Measurements from ENCODE around the gene SGO2.

SGO2 gene

DNA sequence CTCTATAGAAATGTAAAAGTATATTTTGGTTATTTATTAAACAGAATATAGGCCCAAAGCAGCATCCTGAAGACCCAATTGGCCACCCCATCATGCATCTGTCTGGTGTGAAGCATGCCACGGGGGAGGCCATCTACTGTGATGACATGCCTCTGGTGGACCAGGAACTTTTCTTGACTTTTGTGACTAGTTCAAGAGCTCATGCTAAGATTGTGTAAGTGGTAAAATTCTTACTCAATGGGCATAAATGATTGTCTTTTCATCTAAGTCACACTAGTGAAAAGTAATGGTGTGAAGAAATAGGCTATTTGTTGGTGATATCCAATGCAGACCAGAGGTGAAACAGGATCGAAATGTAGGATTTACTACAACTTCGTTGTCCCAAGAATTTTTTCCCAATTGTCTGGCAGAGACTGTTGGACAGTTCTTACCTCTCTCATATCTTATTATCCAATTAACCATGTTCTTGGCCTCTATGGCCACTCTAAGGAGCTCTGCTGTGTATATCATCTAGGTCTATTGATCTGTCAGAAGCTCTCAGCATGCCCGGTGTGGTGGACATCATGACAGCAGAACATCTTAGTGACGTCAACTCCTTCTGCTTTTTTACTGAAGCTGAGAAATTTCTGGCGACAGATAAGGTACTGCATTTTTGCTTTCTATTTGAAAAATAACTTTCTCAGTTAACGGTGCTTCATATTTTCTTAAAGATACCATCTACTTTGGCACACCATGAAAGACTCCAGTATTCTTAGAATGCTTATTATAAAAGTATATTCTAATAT, 94.8 kb downstream of the SGO2 start:
- Histone ChIP-seq H3K4me1 (ENCODE audit: control insufficient read depth in 2 of 2, insufficient read depth in 1 of 2, low read depth in 1 of 2, low read length in 2 of 2) (peaks cover 0 to 2% of the 10 kb centered on the region in 2 donors), H3K18ac (ENCODE audit: low read length) (no peak overlapping the region), H2BK120ac (ENCODE audit: low read depth, low read length) (no peak overlapping the region), H3K79me1 (ENCODE audit: low read depth, low read length) (no peaks in the 10 kb centered on the region), H3K9me3 (replicated peaks in 1 of 2; ENCODE audit: control insufficient read depth in 2 of 2, insufficient read depth in 1 of 2, low read depth in 1 of 2, low read length in 2 of 2) (no peaks in the 10 kb centered on the region), H3K14ac (ENCODE audit: low read length) (no peak overlapping the region), H3K27me3 (ENCODE audit: control insufficient read depth in 3 of 3, insufficient read depth in 3 of 3, low read depth in 1 of 3, low read length in 3 of 3) (no peaks in the 10 kb centered on the region), H2BK12ac (ENCODE audit: low read length) (no peak overlapping the region), H4K8ac (ENCODE audit: low read depth, low read length) (no peak overlapping the region), H3K4me2 (ENCODE audit: insufficient read depth, low read length, poor library complexity, severe bottlenecking) (no peak overlapping the region), H3K4me3 (ENCODE audit: low read length in 2 of 2) (no peak overlapping the region), H3K27ac (replicated peaks; ENCODE audit: low read length) (no peak overlapping the region), H2AFZ (ENCODE audit: low read length) (no peak overlapping the region), H3K23ac (ENCODE audit: low read depth, low read length, poor library complexity) (no peak overlapping the region), H4K91ac (ENCODE audit: low read depth, low read length, poor library complexity) (no peak overlapping the region), H3K9ac (ENCODE audit: low read depth, low read length, poor library complexity) (no peak overlapping the region), H2BK5ac (ENCODE audit: low read length) (no peak overlapping the region), H3K36me3 (replicated peaks in 1 of 2; ENCODE audit: control insufficient read depth in 2 of 2, insufficient read depth in 2 of 2, low read length in 2 of 2) (no peaks in the 10 kb centered on the region), H3K4ac (ENCODE audit: low read length) (no peak overlapping the region), H2AK5ac (ENCODE audit: low read depth, low read length) (no peak overlapping the region), H2BK15ac (ENCODE audit: low read length) (no peak overlapping the region)
- no peak for DNase-seq (ENCODE audit: low spot score)
- no CpG with 5 or more reads among the region's 7 CpGs for WGBS, 2 donors (ENCODE audit: extremely low coverage in 2 of 2, insufficient read length in 2 of 2, insufficient replicate concordance in 1 of 2)

DNA sequence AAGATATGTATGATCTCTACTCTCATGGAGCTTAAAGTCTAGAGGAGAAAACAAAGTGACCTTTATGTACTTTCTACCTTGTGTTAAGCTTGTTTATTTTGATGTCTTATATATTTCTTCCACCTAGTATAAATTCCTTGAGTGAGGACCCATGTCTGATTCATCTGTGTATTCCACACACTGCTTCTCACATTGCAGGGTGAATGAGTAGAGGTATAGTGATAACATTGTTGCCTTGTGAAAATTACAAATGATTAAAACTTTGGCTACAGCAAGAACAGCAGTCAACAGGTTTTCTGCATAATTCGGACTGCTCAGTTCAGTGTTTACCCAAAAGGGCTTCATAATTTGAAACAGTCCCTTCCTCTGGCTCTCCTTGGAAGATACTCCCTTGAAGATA, 96.1 kb downstream of the SGO2 start:
- no peak overlapping the region for H3K27ac ChIP-seq (replicated peaks; ENCODE audit: low read length)
- H3K4ac ChIP-seq (ENCODE audit: low read length) = no peak overlapping the region
- H4K91ac ChIP-seq (ENCODE audit: low read depth, low read length, poor library complexity) = no peak overlapping the region
- H3K36me3 ChIP-seq (replicated peaks in 1 of 2; ENCODE audit: control insufficient read depth in 2 of 2, insufficient read depth in 2 of 2, low read length in 2 of 2) = no peaks in the 10 kb centered on the region
- no peak overlapping the region for H3K23ac ChIP-seq (ENCODE audit: low read depth, low read length, poor library complexity)
- H4K8ac ChIP-seq (ENCODE audit: low read depth, low read length) = no peak overlapping the region
- H2AK5ac ChIP-seq (ENCODE audit: low read depth, low read length) = no peak overlapping the region
- H2BK12ac ChIP-seq (ENCODE audit: low read length) = no peak overlapping the region
- H3K4me1 ChIP-seq (ENCODE audit: control insufficient read depth in 2 of 2, insufficient read depth in 1 of 2, low read depth in 1 of 2, low read length in 2 of 2) = peaks cover 0 to 4% of the 10 kb centered on the region in 2 donors
- H2BK120ac ChIP-seq (ENCODE audit: low read depth, low read length) = no peak overlapping the region
- H3K27me3 ChIP-seq (ENCODE audit: control insufficient read depth in 3 of 3, insufficient read depth in 3 of 3, low read depth in 1 of 3, low read length in 3 of 3) = peaks cover 0 to 6% (median 0%) of the 10 kb centered on the region in 3 experiments
- H2BK5ac ChIP-seq (ENCODE audit: low read length) = no peak overlapping the region
- no peak for DNase-seq (ENCODE audit: low spot score)
- no peak overlapping the region for H3K4me2 ChIP-seq (ENCODE audit: insufficient read depth, low read length, poor library complexity, severe bottlenecking)
- no peak overlapping the region for H3K9ac ChIP-seq (ENCODE audit: low read depth, low read length, poor library complexity)
- H3K18ac ChIP-seq (ENCODE audit: low read length) = no peak overlapping the region
- no peak overlapping the region for H2BK15ac ChIP-seq (ENCODE audit: low read length)
- H3K4me3 ChIP-seq (ENCODE audit: low read length in 2 of 2) = no peak overlapping the region
- H3K79me1 ChIP-seq (ENCODE audit: low read depth, low read length) = no peaks in the 10 kb centered on the region
- no peak overlapping the region for H3K14ac ChIP-seq (ENCODE audit: low read length)
- no peaks in the 10 kb centered on the region for H3K9me3 ChIP-seq (replicated peaks in 1 of 2; ENCODE audit: control insufficient read depth in 2 of 2, insufficient read depth in 1 of 2, low read depth in 1 of 2, low read length in 2 of 2)
- no peak overlapping the region for H2AFZ ChIP-seq (ENCODE audit: low read length)
- no CpG with 5 or more reads among the region's 1 CpG for WGBS, 2 donors (ENCODE audit: extremely low coverage in 2 of 2, insufficient read length in 2 of 2, insufficient replicate concordance in 1 of 2)

DNA sequence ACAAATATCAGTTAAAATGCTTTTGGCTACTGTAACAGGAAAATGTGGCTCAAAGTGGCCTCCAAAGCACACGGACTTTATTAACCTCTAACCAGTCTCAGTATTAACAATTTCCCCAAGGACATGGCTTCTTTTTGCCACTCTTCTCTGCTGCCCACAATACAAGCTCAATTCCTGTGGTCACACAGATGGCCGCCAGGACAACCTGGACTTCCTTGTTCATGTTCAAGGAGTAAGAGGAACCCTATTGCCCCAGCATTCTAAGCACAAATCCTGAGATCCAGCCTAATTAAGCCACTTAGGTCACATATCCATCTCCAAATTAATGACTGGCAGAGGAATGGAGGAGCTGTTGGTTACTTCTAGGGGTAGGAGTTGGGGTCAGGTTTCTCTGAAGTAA, 98.0 kb downstream of the SGO2 start:
- H3K9ac ChIP-seq (ENCODE audit: low read depth, low read length, poor library complexity) = no peak overlapping the region
- no peak overlapping the region for H2AFZ ChIP-seq (ENCODE audit: low read length)
- H3K4ac ChIP-seq (ENCODE audit: low read length) = no peak overlapping the region
- H2BK120ac ChIP-seq (ENCODE audit: low read depth, low read length) = no peak overlapping the region
- H3K4me3 ChIP-seq (ENCODE audit: low read length in 2 of 2) = no peak overlapping the region
- no peaks in the 10 kb centered on the region for H3K79me1 ChIP-seq (ENCODE audit: low read depth, low read length)
- DNase-seq (ENCODE audit: low spot score) = no peak
- H3K4me2 ChIP-seq (ENCODE audit: insufficient read depth, low read length, poor library complexity, severe bottlenecking) = no peak overlapping the region
- H3K27me3 ChIP-seq (ENCODE audit: control insufficient read depth in 3 of 3, insufficient read depth in 3 of 3, low read depth in 1 of 3, low read length in 3 of 3) = peaks cover 0 to 13% (median 0%) of the 10 kb centered on the region in 3 experiments
- no peak overlapping the region for H2BK12ac ChIP-seq (ENCODE audit: low read length)
- no peak overlapping the region for H3K18ac ChIP-seq (ENCODE audit: low read length)
- no peak overlapping the region for H2BK5ac ChIP-seq (ENCODE audit: low read length)
- H3K14ac ChIP-seq (ENCODE audit: low read length) = no peak overlapping the region
- no peak overlapping the region for H4K91ac ChIP-seq (ENCODE audit: low read depth, low read length, poor library complexity)
- no peaks in the 10 kb centered on the region for H3K36me3 ChIP-seq (replicated peaks in 1 of 2; ENCODE audit: control insufficient read depth in 2 of 2, insufficient read depth in 2 of 2, low read length in 2 of 2)
- WGBS, 2 donors (ENCODE audit: extremely low coverage in 2 of 2, insufficient read length in 2 of 2, insufficient replicate concordance in 1 of 2) = no CpG with 5 or more reads among the region's 2 CpGs
- H2BK15ac ChIP-seq (ENCODE audit: low read length) = no peak overlapping the region
- H3K9me3 ChIP-seq (replicated peaks in 1 of 2; ENCODE audit: control insufficient read depth in 2 of 2, insufficient read depth in 1 of 2, low read depth in 1 of 2, low read length in 2 of 2) = no peaks in the 10 kb centered on the region
- peaks cover 0 to 4% of the 10 kb centered on the region in 2 donors for H3K4me1 ChIP-seq (ENCODE audit: control insufficient read depth in 2 of 2, insufficient read depth in 1 of 2, low read depth in 1 of 2, low read length in 2 of 2)
- H4K8ac ChIP-seq (ENCODE audit: low read depth, low read length) = no peak overlapping the region
- H3K23ac ChIP-seq (ENCODE audit: low read depth, low read length, poor library complexity) = no peak overlapping the region
- H2AK5ac ChIP-seq (ENCODE audit: low read depth, low read length) = no peak overlapping the region
- no peak overlapping the region for H3K27ac ChIP-seq (replicated peaks; ENCODE audit: low read length)

DNA sequence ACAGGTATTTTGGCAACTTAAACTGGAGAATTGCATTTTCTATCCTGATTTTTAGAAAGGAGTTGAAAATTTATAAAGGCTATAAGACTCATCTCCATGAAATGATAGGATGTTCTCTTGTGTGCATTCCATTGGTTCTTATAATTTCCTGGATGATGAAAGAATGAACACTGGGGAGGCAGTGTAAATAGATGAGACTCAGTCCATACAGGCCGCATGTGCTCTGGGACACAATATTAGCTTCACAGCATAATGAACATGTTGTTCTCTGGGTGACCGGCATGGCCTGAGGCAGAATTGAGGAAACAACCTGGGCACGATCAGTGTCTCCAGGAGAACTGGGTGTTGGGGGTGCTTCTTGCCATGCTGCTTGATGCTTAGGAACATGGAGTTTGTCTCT, 98.7 kb downstream of the SGO2 start:
- no peaks in the 10 kb centered on the region for H3K36me3 ChIP-seq (replicated peaks in 1 of 2; ENCODE audit: control insufficient read depth in 2 of 2, insufficient read depth in 2 of 2, low read length in 2 of 2)
- H3K9ac ChIP-seq (ENCODE audit: low read depth, low read length, poor library complexity) = no peak overlapping the region
- WGBS, 2 donors (ENCODE audit: extremely low coverage in 2 of 2, insufficient read length in 2 of 2, insufficient replicate concordance in 1 of 2) = no CpG with 5 or more reads among the region's 3 CpGs

More for the DNA sequence above, 98.7 kb downstream of the SGO2 start:
- Histone ChIP-seq H3K27me3 (ENCODE audit: control insufficient read depth in 3 of 3, insufficient read depth in 3 of 3, low read depth in 1 of 3, low read length in 3 of 3) (peaks cover 0 to 13% (median 0%) of the 10 kb centered on the region in 3 experiments), H3K79me1 (ENCODE audit: low read depth, low read length) (no peaks in the 10 kb centered on the region), H3K23ac (ENCODE audit: low read depth, low read length, poor library complexity) (no peak overlapping the region), H2BK5ac (ENCODE audit: low read length) (no peak overlapping the region), H3K9me3 (replicated peaks in 1 of 2; ENCODE audit: control insufficient read depth in 2 of 2, insufficient read depth in 1 of 2, low read depth in 1 of 2, low read length in 2 of 2) (no peaks in the 10 kb centered on the region), H3K18ac (ENCODE audit: low read length) (no peak overlapping the region), H4K91ac (ENCODE audit: low read depth, low read length, poor library complexity) (no peak overlapping the region), H3K4ac (ENCODE audit: low read length) (no peak overlapping the region), H2AK5ac (ENCODE audit: low read depth, low read length) (no peak overlapping the region), H4K8ac (ENCODE audit: low read depth, low read length) (no peak overlapping the region), H3K4me3 (ENCODE audit: low read length in 2 of 2) (no peak overlapping the region), H3K4me2 (ENCODE audit: insufficient read depth, low read length, poor library complexity, severe bottlenecking) (no peak overlapping the region), H2AFZ (ENCODE audit: low read length) (no peak overlapping the region), H3K27ac (replicated peaks; ENCODE audit: low read length) (no peak overlapping the region), H2BK15ac (ENCODE audit: low read length) (no peak overlapping the region), H3K4me1 (ENCODE audit: control insufficient read depth in 2 of 2, insufficient read depth in 1 of 2, low read depth in 1 of 2, low read length in 2 of 2) (peaks cover 0 to 4% of the 10 kb centered on the region in 2 donors), H2BK12ac (ENCODE audit: low read length) (no peak overlapping the region), H3K14ac (ENCODE audit: low read length) (no peak overlapping the region), H2BK120ac (ENCODE audit: low read depth, low read length) (no peak overlapping the region)
- no peak for DNase-seq (ENCODE audit: low spot score)

Data from neuronal stem cell (in vitro differentiated cells).